NT2/D1 (cell line): ENCODE data around the gene ADM2.

ENCODE experiments used
- SUZ12 ChIP-seq: IDR thresholded peaks from 2 replicates; pipeline ENCODE4 v1.6.1; 2011; ENCODE audit not compliant: insufficient read length, insufficient read depth; ENCODE audit errors: extremely low read depth
- YY1 ChIP-seq: IDR thresholded peaks from 2 replicates; pipeline ENCODE4 v1.6.1; 2011; ENCODE audit not compliant: insufficient read length, insufficient read depth
- ZNF274 ChIP-seq: IDR thresholded peaks from 2 replicates; pipeline ENCODE4 v1.6.1; 2011; ENCODE audit warnings: mild to moderate bottlenecking, low read depth, low read length

- no peak for TF ChIP-seq YY1
- TF ChIP-seq SUZ12, result no peak
- no peak for TF ChIP-seq ZNF274
Observed at GRCh38 chr22:50438305-50439275, 42.8 kb upstream of the ADM2 start.
